Amniotic stem cell (primary cell): Measurements from ENCODE around the gene COL4A1.

Experiments
- DNase-seq: peaks from one replicate; lab custom pipeline; 2025; lab: John Stamatoyannopoulos, UW

The COL4A1 gene

DNA sequence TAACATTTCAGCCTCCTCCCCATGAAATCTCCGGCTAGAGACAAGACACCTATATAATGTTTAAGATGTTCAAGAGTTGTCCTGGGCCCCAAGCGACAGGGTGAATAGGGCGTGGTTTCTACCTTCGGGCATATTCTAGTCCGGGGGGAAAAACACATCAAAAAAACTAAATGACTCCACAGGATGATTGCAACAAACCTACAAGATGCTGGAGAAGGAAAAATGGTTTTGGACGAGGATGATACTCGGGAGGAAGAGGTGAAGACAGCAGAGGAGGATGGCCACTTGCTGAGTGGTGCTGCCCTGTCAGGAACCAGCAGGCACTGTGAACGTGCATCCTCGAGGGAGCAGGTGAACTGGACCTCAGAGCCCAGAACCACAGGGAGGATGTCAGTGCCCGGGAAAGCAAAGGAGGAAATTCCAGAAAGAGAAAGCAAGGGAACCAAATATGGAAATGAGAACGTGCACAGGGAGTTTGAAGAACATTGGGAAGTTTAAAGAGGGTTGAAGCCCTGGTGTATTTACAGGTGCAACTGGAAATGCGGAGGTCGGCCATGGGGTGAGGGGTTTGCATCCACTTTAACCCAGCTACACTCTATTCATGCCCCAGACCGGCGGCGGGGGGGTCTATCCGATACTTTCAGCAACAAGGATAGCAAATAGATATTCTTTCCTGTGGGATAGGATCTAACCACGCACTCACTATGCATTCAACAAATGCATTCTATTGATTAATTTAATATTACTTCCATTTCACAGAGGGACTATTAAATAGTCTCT lies 50.6 kb downstream of the COL4A1 start:
- no peak for DNase-seq

DNA sequence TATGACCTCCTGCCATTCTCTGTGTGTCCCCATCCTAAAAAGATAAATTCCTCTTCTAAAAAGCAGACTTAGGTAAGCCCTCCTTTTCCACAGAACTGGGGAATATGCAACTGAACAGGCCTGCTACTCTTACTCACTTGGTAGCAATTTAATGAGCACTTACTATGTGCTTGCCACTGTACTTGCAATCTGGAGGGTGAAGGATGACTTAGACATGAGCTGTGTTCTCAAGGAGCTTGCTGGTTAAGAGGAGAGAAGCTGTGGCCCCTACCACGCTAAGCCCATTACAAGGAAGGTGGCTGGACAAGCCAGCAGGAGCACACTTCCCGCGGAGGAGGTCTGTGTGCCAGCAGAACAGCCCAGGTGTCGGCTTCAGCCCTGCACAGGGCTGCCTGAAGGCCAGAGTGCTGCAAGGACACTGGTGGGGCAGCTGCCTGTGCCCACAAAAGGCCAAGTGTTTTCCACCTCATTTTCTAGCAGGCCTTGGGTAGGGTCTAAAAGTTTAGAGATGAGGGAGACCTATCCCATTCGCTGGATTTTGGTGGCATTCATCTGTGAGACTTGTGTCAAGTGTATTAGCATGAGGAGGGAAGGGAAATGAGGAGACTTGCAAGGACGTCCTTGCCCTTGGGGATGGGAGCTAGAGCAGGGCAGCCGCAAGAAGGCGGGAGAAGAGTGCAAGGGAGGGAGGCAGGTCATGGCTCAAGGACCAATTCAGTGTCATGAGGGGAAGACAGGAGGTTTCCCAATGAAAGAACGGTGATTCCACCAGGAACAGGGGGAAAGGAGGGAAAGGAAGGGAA lies 52.0 kb downstream of the COL4A1 start:
- no peak for DNase-seq

DNA sequence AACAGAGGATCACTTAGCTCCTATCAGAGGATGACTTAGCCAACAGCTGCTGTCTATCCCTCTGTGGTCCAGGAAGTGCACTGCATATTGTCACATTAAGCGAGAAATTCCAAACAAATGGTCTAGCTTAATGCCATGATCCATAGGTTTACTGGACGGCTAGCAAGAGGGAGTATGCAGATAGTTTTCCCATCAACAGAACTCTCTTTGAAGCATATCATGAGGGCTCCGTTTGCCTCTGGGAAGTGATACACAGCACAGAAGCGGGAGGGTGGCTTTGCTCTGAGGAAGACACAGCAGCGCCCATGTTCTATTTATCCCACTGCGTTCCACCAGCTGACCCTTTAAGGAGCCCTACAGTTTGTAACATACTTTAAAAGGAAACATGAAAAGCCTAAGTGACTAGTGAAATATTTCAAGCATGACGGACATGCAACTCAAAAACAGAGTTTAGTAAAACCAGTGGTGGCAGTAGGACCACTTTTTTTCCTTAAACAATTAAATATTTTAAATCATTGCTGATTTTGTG lies 52.7 kb downstream of the COL4A1 start:
- no peak for DNase-seq

DNA sequence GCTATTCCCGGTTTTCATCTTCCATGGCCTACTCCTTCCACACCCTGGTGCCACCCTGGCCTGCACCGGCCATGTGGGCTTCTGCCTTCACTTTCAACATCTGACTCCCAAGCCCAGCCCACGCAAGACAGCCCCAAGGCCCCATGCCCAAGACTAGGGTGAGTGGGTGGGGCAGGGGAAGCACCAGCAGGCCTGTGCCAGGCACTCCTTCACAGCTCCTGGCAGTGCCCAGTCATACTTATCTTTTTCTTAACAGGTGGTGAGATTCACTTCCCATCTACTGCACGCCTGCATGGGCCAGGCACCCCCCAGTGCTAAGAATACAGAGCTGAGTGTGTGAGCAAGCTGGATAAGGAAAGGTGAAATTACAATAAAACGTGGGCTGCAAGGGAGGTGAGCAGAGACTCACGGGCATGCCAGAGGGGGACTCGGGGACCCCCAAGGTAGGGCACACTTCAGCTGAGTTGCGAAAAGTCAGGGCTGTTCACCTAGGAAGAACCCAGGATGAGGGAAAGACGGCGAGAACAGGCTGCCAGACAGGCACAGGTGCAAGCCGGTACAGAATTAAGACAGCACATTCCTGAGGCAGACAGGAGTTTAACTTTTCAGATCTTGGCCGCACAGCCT lies 55.7 kb downstream of the COL4A1 start:
- DNase-seq = no peak

DNA sequence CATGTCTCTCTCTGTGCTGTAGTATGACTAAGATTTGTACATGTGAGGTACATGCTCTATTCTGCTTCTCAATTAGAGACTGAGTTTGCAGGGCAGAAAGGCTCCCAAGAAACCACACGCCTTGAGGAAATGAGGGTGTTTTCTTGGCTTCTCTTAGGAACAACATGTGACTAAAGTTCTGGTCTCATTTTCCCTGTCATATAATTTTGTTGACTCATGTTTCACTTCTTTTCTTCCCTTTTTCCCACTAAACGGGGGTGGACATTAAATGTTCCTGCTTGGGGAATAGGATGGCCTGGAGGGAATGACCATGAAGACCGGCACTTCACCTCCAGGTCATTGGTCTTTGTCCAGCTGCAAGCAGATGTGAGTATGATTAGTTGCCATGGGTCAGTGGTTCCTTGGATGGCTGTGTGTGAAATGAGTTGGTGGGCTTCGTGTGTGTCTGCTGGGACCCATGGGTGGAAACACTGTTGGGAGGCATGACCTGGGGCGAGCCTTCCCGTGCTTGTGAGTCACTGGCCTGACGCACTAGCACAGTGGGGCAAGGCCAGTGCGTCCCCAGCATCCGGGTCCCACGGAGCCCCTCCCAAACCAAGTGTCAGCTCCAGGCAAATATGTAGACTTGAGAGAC lies 56.6 kb downstream of the COL4A1 start:
- no peak for DNase-seq

DNA sequence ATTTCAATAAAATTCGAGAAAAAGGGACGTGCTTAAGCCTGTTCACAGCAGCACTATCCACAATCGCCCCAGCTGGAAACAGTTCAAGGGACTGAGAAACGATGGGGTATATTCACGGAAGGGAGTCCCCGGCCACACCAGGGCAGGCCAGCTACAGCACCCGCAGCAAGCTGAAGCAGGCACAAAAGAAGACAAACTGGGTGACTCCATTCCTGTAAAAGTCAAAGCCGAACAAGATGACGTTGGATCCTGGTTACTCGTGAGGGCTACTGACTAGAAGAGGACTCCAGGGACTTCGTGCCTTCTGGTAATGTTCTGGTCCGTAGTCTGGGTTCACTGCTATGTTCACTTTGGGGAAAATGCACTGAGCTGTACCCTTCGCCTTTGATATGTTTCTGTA lies 57.6 kb downstream of the COL4A1 start:
- DNase-seq = no peak

DNA sequence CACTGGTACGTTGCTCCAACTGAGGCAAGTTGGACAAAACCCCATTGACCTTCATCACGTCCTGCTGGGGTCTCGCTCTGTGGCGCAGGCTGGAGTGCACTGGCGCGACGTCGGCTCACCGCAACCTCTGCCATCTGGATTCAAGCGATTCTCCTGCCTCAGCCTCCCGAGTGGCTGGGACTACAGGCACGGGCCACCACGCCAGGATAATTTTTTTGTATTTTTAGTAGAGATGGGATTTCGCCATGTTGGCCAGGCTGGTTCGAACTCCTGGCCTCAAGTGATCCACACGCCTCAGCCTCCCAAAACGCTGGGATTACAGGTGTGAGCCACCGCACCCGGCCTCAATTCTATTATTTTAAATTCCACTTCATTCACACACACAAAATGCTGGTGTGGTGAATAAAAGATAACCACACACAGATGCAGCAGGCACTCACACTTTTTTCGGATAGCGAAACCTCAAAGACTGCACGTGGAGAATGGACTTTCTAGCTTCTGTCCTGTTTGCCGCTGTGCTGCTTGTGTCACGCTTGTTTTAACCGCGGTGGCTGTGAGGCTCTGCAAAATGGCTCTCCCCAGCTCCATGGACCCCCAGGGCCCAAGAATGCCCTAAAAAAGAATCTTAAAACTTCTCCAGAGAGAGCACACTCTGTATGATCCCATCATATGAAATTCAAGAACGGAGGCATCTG lies 58.4 kb downstream of the COL4A1 start:
- DNase-seq = no peak

DNA sequence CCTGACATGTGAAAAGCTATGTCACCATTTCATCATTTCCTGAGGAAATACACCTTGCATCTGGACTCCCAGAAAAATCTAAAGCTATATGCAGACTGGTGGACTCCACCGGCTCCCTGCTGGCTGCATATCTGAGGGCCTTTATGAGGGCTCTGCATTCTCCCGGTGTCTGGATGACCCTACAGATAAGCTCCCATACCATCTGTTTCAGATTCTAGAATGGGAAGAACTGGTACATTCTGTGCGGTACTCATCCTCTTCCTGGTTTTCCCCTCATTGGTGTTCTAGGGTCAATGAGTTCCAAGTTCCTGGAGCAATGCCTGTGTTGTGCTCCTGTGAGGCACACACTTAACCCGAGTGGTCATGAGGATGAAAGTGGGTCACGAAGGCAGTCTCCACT lies 60.4 kb downstream of the COL4A1 start:
- no peak for DNase-seq

DNA sequence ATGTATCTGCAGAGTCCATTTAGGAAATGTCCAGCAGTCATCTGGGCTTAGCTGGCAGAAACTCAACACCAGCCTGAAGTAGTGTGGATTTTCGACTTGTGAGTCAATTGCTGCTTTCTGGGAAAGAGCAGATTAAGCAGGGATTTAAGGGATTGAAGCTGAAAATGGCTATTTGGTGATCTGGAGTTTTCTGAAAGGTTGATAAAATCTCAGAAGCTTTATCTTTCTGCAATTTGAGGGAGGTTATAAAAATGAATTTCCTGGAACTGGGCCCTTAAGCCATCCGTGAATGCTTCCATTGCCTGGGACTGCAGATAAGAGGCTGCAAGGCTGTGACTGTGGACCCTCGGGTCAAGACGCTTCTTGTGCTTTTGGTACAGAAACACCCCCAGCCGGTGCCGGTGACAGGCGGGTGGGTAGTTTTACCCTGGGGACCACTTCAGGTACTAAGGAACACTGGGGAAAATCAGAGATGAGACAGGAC lies 61.5 kb downstream of the COL4A1 start:
- no peak for DNase-seq

DNA sequence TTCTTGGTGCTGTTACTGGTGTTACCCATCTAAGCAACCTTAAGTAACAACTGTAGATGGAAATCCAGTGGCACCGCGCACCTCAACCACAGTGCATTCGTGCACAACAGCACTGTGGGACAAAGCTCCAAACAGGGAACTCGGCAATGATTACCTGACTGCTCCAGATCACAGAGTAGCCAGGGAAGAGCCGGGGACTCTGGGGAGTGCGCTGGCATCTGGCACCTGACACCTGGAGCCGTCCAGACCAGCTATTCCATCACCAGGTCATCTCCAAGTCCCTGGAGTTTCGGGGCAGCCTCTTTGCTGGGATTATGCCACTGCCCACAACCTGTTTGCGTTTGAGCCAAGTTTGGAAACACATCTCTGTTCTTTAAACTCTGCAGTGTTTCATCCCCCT lies 62.0 kb downstream of the COL4A1 start:
- no peak for DNase-seq

DNA sequence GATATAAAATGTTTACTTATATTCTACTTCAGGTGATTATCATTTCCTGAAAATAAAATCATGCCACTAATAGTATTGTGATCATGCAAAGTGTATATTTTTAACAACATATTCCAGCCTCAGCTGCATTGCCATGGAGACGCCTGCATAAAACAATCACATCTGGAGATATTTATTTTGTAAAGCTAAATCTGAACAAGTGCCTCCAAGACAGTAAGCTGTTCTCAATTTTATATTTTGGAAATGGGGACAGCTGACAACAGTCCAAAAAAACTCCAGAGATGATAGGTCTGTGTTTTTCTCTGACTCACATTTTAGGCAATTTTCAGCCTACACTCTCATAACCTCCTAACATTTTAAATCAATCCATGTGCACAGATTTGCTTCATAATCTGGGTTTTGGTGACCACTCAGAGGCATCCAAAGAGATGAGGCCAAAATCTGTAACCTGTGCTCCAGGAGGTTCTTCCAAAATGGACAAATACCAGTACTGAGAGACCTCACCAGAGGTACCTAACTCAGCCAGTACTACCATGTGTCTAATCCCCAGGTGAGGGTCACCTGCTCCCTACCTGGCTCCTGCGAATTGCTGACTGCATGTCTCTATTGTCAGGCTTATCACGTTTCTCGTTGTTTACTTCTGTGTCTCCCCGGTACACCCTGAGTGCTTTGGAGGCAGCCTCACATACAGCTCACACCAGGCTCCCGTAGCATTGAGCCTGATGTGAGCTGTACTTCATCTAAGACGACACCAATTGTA lies 62.7 kb downstream of the COL4A1 start:
- no peak for DNase-seq

DNA sequence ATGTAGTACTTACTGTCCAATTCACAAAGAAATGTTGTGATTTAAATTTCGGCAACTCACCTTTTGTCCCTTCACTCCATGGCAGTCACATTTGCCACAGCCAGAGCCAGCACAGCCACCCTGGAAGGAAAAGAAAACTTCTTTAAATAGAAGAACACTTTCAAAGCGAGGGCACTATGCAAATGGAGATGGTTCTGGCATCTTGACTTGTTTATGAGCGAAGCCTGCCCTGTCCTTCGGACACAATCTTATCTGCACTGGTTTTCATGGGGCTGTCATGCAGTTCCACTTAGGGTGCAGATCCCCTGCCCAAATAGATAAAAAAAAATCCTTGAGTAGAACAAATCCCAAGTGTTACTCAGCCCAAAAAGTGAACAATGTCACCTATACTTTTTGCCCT lies 64.3 kb downstream of the COL4A1 start:
- DNase-seq = no peak

DNA sequence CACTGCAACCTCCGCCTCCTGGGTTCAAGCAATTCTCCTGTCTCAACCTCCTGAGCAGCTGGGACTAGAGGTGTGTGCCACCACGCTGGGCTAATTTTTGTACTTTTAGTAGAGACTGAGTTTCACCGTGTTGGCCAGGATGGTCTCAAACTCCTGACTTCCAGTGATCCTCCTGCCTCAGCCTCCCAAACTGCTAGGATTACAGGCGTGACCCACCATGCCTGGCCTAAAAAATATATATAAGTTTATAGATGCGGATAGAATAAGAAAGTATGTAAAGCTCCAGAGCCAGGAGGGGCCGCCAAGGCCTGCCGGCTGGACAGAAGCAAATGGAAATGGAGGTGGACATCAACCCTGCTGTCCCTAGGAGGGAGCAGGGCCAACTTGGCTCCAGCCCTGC lies 66.0 kb downstream of the COL4A1 start:
- DNase-seq = no peak

DNA sequence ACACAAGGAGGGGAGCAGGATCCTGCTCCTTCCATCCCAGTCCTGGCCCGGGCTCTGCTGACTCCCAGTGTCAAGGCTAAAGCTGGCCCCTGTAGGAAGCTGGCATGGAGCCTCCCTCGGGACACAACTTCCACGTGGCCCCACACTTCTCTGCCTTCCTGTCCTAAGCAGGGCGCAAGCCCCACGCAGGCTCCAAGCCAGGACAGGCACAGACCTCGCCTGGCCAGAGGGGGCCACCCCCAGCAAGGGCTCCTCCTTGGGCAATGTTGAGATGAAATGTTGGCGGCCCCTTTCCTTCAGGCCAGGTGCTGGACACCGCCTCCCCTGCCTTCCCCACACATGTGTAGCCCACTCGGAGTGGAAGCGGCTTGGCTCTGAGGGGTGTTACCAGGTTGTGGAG lies 66.6 kb downstream of the COL4A1 start:
- no peak for DNase-seq

DNA sequence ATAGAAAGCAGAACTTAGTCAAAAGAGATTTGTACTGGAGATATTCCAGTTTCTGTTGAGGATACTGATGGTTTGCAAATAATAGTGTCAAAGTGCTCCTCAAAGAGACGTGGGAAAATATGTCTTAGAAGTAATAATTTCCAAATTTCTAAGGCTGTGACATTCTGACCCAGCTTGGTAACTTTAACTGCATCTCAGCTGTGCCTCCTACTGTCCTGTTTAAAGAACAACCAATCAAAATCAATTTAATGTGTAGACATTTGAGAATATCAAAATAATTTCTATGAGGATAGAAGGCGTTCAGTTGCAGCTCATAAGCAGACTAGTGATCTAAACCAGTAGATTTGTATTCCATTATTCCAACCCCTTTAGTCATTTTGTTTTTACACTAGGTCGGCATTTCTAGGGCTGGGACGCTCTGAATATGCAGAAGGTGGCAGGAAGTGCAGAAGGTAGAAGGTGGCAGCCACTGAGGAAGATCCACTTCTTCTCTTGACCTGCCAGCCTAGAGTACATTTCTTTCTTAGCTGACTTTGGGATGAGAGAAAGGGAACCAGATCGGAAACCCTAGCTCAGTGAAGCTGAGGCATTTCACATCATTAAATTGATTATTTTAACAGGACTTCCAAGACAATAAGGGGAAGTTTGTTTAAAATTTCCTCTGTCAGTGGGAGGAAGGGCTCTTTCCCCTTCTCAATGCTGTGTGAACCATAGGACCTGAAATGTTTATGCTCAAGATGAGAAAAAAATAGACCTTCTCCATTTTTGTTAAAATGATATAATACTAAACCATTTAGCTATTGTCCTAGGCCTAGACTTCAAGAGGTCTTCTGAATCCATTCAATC lies 67.5 kb downstream of the COL4A1 start:
- DNase-seq = no peak

DNA sequence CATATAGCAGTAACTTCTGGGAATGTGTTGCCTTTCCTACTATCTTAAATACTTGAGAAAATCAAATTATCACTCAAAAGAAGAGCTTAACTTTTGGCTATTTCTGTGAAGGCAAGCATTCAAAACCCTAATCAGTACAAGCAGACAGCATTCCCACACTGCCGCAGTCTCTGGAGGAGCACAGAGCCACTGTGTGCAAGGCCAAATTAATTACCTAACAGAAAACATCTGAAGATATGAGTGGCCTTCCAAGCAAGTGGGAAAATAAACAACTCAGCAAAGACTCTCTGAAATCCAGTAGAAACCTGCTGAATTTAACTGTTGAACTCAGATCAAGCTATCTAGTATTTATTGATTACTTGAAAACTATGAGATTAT lies 68.2 kb downstream of the COL4A1 start:
- DNase-seq = no peak

DNA sequence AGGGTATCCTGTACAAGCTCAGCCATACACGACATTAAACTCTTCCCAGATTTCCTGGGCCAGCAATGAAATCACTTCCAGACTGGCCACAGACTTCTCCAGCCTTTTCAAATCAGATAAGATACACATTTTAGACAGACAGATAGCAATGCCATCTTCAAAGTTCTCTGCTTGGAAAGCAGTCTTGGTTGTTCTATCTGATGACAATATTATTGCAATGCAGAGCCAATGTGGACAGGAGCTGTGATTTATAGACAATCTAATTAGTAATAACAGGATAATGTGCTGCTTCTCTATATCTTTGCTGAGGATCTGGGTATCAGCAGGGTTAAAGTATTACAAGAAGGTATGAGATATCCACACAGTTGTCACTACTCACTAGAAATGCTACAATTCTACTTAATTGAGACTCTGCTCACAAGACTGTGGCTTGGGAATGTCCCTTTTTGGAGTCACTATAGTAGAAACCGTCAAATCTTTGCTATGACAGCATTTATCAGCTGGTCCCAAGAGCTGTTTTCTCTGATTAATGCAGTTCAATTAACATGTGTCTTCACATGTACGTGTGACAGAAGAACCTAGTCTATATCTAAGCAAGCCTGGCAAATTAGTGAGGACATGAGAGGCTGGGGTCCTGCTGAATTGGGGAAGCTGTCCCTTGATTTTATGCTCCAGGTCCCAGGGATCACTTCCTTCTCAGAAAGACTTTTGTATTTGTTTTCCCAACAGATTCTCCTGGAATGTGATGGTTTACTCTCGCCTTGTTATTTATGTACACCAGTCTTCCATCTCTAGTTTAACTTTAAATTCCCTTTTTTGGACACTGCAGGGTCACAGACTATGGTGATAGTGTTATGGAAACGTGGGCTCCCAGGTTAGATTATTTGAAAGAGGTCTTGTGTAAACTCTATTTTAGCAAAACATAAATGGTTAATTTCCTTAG lies 68.8 kb downstream of the COL4A1 start:
- DNase-seq = no peak

DNA sequence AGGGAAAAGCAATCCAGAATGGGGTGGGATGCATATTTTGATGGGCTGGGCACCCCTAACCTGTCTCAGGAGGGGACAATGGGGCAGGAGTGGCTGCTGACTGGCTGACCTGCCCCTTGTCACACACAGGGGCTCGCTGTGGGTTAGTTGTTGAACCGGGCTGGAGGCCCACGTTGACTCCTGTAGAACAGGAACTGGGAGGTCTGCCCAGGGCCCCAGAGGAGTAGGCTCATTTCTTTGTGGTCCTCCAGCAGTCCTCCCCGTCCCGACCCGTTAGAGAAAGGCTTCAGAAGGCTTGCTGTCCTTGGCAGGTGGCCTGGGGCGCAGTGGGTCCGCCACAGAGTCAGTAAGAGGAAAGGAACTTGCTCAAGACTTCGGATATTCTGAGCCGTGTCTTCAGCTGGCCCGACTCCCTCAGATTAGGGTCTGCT lies 70.1 kb downstream of the COL4A1 start:
- DNase-seq = no peak

DNA sequence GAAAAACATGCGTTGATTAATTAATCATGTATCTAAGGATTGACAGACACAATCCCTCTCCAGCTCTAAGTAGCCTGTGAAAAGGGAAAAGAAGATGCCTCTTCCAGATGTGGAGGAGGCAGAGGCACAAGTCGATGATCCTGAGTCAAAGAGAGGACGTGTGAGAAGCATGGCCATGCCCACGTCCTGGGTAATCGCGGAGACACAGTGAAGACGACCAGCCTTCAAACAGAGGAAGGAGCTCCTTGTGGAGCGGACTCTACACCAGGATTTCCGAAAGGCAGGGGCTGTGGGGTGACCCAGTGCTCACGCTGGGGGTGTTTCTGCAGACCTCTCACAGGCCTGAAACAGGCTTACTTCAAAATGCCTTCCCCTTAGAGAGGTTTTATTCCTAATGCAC lies 70.5 kb downstream of the COL4A1 start:
- no peak for DNase-seq
